ENCODE data around the gene AKR1E2.

DNA sequence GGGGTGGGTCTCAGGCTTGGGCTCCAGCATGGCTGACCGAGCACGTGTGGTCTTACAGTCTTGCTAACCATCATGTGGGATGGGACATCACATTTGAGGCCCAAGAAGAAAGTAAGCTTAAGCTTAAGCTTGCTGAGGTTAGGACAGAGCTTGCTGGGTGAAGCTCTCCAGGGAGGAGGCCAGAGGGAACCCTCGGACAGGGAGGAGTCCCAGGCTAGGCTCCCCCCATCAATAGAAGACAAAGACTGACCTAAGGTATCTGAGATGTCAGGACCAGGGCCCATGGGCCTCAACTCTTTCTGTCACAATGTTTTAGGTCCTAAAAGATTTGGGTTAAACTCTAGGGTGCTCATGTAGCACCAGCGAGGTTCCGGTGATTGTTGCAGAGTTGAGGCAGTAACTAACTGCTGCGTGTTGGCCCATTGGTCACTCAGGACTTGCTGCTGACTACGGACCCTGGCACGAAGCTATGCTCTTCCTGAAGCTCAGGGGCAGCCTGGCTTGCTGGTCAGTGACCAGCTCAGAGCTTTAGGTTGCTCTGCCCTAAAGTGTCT is 10.5 kb downstream of the AKR1E2 start:
- TF ChIP-seq, protein P1, sequence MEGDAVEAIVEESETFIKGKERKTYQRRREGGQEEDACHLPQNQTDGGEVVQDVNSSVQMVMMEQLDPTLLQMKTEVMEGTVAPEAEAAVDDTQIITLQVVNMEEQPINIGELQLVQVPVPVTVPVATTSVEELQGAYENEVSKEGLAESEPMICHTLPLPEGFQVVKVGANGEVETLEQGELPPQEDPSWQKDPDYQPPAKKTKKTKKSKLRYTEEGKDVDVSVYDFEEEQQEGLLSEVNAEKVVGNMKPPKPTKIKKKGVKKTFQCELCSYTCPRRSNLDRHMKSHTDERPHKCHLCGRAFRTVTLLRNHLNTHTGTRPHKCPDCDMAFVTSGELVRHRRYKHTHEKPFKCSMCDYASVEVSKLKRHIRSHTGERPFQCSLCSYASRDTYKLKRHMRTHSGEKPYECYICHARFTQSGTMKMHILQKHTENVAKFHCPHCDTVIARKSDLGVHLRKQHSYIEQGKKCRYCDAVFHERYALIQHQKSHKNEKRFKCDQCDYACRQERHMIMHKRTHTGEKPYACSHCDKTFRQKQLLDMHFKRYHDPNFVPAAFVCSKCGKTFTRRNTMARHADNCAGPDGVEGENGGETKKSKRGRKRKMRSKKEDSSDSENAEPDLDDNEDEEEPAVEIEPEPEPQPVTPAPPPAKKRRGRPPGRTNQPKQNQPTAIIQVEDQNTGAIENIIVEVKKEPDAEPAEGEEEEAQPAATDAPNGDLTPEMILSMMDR (IDR thresholded peaks at IDR 0.05; ENCODE audit: low read depth, low read length, poor library complexity, severe bottlenecking), result no peak
- no peak for TF ChIP-seq EZH2phosphoT487 (IDR thresholded peaks at IDR 0.05; ENCODE audit: borderline replicate concordance, low read length)
